WERI-Rb-1 (cell line): ENCODE measurements around the gene CCDC88B.

Source experiments
- DNase-seq: peaks from one replicate; pipeline ENCODE4 v3.0.0-alpha.2; 2020
- H3K27ac ChIP-seq: fragments of 250-450 bp; sonication (Bioruptor Pico); 2 replicates; pipeline ENCODE4 v1.5.1; 2020; ENCODE audit warnings: mild to moderate bottlenecking, moderate library complexity
- H3K27me3 ChIP-seq: fragments of 250-450 bp; sonication (Bioruptor Pico); 2 replicates; pipeline ENCODE4 v1.5.1; 2021; ENCODE audit warnings: mild to moderate bottlenecking, low read depth, moderate library complexity; ENCODE audit not compliant: insufficient read depth, severe bottlenecking
- H3K36me3 ChIP-seq: fragments of 250-450 bp; sonication (Bioruptor Pico); 2 replicates; pipeline ENCODE4 v1.5.1; 2020; ENCODE audit warnings: mild to moderate bottlenecking, moderate library complexity
- H3K4me3 ChIP-seq: 2 replicates; pipeline ENCODE4 v1.5.1; 2011; ENCODE audit warnings: low read depth, mild to moderate bottlenecking, control low read depth, low read length
- H3K9me3 ChIP-seq: fragments of 250-450 bp; sonication (Bioruptor Pico); 2 replicates; pipeline ENCODE4 v1.5.1; 2021; ENCODE audit warnings: mild to moderate bottlenecking, moderate library complexity; ENCODE audit not compliant: severe bottlenecking
- TF ChIP-seq, protein P1 (sequence below): IDR thresholded peaks from 2 replicates; pipeline ENCODE4 v1.5.1; 2011; ENCODE audit warnings: low read depth, mild to moderate bottlenecking, control low read depth, inconsistent platforms, low read length

The CCDC88B gene, protein sequence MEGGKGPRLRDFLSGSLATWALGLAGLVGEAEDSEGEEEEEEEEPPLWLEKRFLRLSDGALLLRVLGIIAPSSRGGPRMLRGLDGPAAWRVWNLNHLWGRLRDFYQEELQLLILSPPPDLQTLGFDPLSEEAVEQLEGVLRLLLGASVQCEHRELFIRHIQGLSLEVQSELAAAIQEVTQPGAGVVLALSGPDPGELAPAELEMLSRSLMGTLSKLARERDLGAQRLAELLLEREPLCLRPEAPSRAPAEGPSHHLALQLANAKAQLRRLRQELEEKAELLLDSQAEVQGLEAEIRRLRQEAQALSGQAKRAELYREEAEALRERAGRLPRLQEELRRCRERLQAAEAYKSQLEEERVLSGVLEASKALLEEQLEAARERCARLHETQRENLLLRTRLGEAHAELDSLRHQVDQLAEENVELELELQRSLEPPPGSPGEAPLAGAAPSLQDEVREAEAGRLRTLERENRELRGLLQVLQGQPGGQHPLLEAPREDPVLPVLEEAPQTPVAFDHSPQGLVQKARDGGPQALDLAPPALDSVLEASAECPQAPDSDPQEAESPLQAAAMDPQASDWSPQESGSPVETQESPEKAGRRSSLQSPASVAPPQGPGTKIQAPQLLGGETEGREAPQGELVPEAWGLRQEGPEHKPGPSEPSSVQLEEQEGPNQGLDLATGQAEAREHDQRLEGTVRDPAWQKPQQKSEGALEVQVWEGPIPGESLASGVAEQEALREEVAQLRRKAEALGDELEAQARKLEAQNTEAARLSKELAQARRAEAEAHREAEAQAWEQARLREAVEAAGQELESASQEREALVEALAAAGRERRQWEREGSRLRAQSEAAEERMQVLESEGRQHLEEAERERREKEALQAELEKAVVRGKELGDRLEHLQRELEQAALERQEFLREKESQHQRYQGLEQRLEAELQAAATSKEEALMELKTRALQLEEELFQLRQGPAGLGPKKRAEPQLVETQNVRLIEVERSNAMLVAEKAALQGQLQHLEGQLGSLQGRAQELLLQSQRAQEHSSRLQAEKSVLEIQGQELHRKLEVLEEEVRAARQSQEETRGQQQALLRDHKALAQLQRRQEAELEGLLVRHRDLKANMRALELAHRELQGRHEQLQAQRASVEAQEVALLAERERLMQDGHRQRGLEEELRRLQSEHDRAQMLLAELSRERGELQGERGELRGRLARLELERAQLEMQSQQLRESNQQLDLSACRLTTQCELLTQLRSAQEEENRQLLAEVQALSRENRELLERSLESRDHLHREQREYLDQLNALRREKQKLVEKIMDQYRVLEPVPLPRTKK (N-terminal part only)

DNA sequence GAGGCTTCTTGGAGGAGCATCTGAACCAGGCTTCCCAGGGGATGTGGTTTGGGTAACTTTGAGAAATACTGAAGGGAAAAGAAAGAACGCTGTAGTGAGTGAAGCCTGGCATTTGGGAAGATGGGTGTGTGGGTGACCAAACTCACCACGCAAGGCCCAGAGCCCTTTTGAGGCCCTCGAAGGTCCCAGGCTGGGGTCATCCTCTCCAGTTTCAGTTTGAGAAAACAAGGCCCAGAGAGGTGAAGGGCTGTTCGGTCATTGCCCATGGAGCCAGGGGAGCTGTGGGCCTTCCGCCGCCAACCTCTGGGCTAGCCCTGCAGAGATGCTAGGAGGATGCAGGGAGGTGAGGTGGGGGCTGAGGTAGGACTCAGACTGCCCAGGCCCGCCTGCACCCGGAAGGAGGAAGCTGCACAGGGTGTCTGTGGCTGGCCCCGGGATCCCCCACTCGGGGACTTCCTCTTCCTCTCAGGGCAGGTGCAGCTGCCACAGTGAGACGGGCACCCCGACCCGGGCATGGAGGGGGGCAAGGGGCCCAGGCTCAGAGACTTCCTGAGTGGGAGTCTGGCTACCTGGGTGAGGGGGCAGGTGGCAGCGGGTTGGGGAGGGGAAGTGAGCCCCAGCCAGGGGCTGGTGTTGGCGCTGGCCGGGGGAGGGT, at the start of gene CCDC88B:
Gene CCDC88B (plus strand): TSS at position 451 of the 655 bp plus-strand sequence. CDS start 63 bp downstream, at position 514.
- Histone ChIP-seq H3K4me3 (no peak within 1 kb of the TSS), H3K27me3 (no peaks in the 10 kb centered on the region), H3K36me3 (no peaks in the 10 kb centered on the region), H3K27ac (peak within 1 kb of the TSS; percentile 99), H3K9me3 (no peaks in the 10 kb centered on the region)
- peak; percentile 10 for DNase-seq
- TF ChIP-seq, protein P1, sequence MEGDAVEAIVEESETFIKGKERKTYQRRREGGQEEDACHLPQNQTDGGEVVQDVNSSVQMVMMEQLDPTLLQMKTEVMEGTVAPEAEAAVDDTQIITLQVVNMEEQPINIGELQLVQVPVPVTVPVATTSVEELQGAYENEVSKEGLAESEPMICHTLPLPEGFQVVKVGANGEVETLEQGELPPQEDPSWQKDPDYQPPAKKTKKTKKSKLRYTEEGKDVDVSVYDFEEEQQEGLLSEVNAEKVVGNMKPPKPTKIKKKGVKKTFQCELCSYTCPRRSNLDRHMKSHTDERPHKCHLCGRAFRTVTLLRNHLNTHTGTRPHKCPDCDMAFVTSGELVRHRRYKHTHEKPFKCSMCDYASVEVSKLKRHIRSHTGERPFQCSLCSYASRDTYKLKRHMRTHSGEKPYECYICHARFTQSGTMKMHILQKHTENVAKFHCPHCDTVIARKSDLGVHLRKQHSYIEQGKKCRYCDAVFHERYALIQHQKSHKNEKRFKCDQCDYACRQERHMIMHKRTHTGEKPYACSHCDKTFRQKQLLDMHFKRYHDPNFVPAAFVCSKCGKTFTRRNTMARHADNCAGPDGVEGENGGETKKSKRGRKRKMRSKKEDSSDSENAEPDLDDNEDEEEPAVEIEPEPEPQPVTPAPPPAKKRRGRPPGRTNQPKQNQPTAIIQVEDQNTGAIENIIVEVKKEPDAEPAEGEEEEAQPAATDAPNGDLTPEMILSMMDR = no peak

- no peak overlapping the region for H3K4me3 ChIP-seq
- DNase-seq = no peak
- no peak overlapping the region for H3K27ac ChIP-seq
- TF ChIP-seq, protein P1 = no peak
- H3K9me3 ChIP-seq = no peaks in the 10 kb centered on the region
- H3K36me3 ChIP-seq = no peaks in the 10 kb centered on the region
- H3K27me3 ChIP-seq = peaks cover 22% of the 10 kb centered on the region
Observed at GRCh38 chr11:64290352-64291261, 49.4 kb upstream of the CCDC88B start.

DNA sequence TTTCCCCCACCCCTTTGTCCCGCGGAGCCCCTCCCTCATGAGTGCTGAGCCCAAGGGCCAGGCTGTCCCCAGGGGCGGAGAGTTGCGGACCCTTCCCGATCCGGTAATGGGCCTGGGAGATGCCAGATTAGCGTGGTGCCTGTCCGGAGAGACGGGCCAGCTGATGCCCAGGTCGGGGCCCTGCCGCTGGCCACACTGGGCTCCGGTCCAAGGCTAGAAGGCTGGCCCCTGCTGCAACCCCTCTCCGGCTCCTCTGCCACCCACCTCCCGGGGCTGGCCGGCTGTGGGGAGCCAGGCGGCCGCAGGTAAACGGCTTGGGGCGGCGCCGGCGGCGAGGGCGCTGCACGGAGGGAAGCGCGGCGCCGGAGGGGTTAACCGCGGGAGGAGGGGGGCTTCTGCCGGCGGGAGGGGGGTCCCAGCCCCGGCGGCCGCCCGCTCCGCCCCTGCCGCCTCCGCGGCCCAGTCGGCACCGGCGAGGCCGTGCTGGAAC, 48.7 kb upstream of the CCDC88B start, which contains the start of gene KCNK4:
Gene KCNK4 (plus strand): TSS at position 41 of the 490 bp plus-strand sequence. CDS start 1,717 bp downstream, outside the sequence.
- Histone ChIP-seq H3K27me3 (peaks cover 22% of the 10 kb centered on the region), H3K9me3 (no peaks in the 10 kb centered on the region), H3K27ac (no peak within 1 kb of the TSS), H3K4me3 (peak within 1 kb of the TSS; percentile 39), H3K36me3 (no peaks in the 10 kb centered on the region)
- TF ChIP-seq, protein P1 = no peak
- no peak for DNase-seq

GRCh38 chr11:64291752-64292459, 48.1 kb upstream of the CCDC88B start:
- H3K27ac ChIP-seq = no peak overlapping the region
- H3K9me3 ChIP-seq = no peaks in the 10 kb centered on the region
- TF ChIP-seq, protein P1 = no peak
- H3K4me3 ChIP-seq = peak overlapping the region; percentile 39
- no peak for DNase-seq
- peaks cover 22% of the 10 kb centered on the region for H3K27me3 ChIP-seq
- H3K36me3 ChIP-seq = no peaks in the 10 kb centered on the region
